ENCODE measurements around the gene HK1. TPM values are rescaled to one million over a fixed set of nuclear protein-coding genes. Genes with fewer than 3 reads are reported as not detected.

The HK1 gene
- total RNA-seq, 1 donor from 2014 or later: 95.0 TPM

DNA sequence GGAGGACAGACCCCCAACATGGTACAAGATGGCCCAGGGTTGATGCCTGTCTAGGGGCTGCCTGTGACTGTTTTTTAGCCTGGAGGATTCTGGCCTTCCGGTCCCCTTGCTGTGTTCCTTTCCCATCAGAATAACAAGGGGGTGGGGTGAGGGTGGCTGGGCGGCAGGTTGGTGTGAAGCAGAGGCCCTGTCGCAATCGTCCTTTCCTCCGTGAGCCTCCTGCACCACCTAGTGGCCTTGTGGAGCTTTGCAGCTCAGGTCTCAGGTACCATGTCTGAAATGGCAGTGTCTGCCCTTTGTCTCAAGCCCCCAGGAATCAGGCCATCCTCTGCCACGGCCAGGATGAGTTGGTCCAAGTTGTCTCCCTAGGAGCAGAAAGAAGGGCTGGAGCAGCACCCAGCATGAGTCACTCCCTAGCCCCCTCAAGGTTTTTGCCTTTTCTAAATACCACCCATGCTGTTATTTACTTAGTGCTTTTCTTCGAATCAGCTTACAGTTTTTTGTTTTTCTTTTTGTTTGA is 114.2 kb downstream of the HK1 start:
- no peaks in the 10 kb centered on the region for H3K27me3 Mint-ChIP-seq (ENCODE audit: low read depth, unreplicated experiment)
- no peaks in the 10 kb centered on the region for H3K9me3 Mint-ChIP-seq (ENCODE audit: unreplicated experiment)
- no peak overlapping the region for H3K27ac ChIP-seq (ENCODE audit: low read depth, low read length)
- H3K36me3 ChIP-seq (ENCODE audit: insufficient read depth, low read length): peaks cover 19% of the 10 kb centered on the region
- TF ChIP-seq EZH2 (IDR thresholded peaks at IDR 0.05; ENCODE audit: insufficient read depth, low read length) (no peak), CTCF (IDR thresholded peaks at IDR 0.05; ENCODE audit: insufficient read depth, low read depth, low read length) (peak; percentile 95)
- no peak overlapping the region for H3K9ac ChIP-seq (ENCODE audit: low read length)
- peaks cover 10% of the 10 kb centered on the region for H3K4me1 ChIP-seq (ENCODE audit: insufficient read depth, low read length)
- no peak overlapping the region for H3K4me3 ChIP-seq (ENCODE audit: insufficient read depth, low read depth, low read length)
- FAIRE-seq (peak; percentile 32), DNase-seq (ENCODE audit: low read depth) (peak; percentile 35)
- H3K4me1 Mint-ChIP-seq (ENCODE audit: low read depth, unreplicated experiment): no peaks in the 10 kb centered on the region
- peaks cover 13% of the 10 kb centered on the region for H4K20me1 ChIP-seq (ENCODE audit: insufficient read depth, low read length)
- H3K9me3 ChIP-seq (ENCODE audit: insufficient read depth, low read depth, low read length): no peaks in the 10 kb centered on the region
- no peaks in the 10 kb centered on the region for H3K27me3 ChIP-seq (ENCODE audit: insufficient read depth, low read length)
- peaks cover 23% of the 10 kb centered on the region for H3K36me3 Mint-ChIP-seq (ENCODE audit: low read depth, unreplicated experiment)
- H3K4me3 Mint-ChIP-seq (ENCODE audit: unreplicated experiment): no peak overlapping the region
- no peak overlapping the region for H3K4me2 ChIP-seq (ENCODE audit: low read length)
- H3K27ac Mint-ChIP-seq (ENCODE audit: unreplicated experiment): no peak overlapping the region
- no peaks in the 10 kb centered on the region for H3K79me2 ChIP-seq (ENCODE audit: insufficient read depth, low read length)
- no peak overlapping the region for H2AFZ ChIP-seq (ENCODE audit: low read depth, low read length)

GRCh38 chr10:69394020-69394419 is 115.7 kb downstream of the HK1 start:
- H3K4me2 ChIP-seq (ENCODE audit: low read length): no peak overlapping the region
- H3K9me3 Mint-ChIP-seq (ENCODE audit: unreplicated experiment): no peaks in the 10 kb centered on the region
- H3K4me3 ChIP-seq (ENCODE audit: insufficient read depth, low read depth, low read length): no peak overlapping the region
- H3K36me3 ChIP-seq (ENCODE audit: insufficient read depth, low read length): peaks cover 16% of the 10 kb centered on the region
- H3K9ac ChIP-seq (ENCODE audit: low read length): no peak overlapping the region
- H3K4me1 ChIP-seq (ENCODE audit: insufficient read depth, low read length): peaks cover 10% of the 10 kb centered on the region
- TF ChIP-seq CTCF (IDR thresholded peaks at IDR 0.05; ENCODE audit: insufficient read depth, low read depth, low read length) (no peak), EZH2 (IDR thresholded peaks at IDR 0.05; ENCODE audit: insufficient read depth, low read length) (no peak)
- H3K36me3 Mint-ChIP-seq (ENCODE audit: low read depth, unreplicated experiment): peaks cover 17% of the 10 kb centered on the region
- peaks cover 9% of the 10 kb centered on the region for H4K20me1 ChIP-seq (ENCODE audit: insufficient read depth, low read length)
- no peak overlapping the region for H3K27ac ChIP-seq (ENCODE audit: low read depth, low read length)
- H3K9me3 ChIP-seq (ENCODE audit: insufficient read depth, low read depth, low read length): no peaks in the 10 kb centered on the region
- no peak overlapping the region for H3K27ac Mint-ChIP-seq (ENCODE audit: unreplicated experiment)
- H3K27me3 ChIP-seq (ENCODE audit: insufficient read depth, low read length): no peaks in the 10 kb centered on the region
- DNase-seq (ENCODE audit: low read depth) (no peak), FAIRE-seq (no peak)
- H2AFZ ChIP-seq (ENCODE audit: low read depth, low read length): no peak overlapping the region
- no peaks in the 10 kb centered on the region for H3K27me3 Mint-ChIP-seq (ENCODE audit: low read depth, unreplicated experiment)
- H3K4me3 Mint-ChIP-seq (ENCODE audit: unreplicated experiment): no peak overlapping the region
- H3K4me1 Mint-ChIP-seq (ENCODE audit: low read depth, unreplicated experiment): no peaks in the 10 kb centered on the region
- H3K79me2 ChIP-seq (ENCODE audit: insufficient read depth, low read length): no peaks in the 10 kb centered on the region

- no peaks in the 10 kb centered on the region for H3K4me1 Mint-ChIP-seq (ENCODE audit: low read depth, unreplicated experiment)
- no peak overlapping the region for H3K4me3 ChIP-seq (ENCODE audit: insufficient read depth, low read depth, low read length)
- TF ChIP-seq CTCF (IDR thresholded peaks at IDR 0.05; ENCODE audit: insufficient read depth, low read depth, low read length) (no peak), EZH2 (IDR thresholded peaks at IDR 0.05; ENCODE audit: insufficient read depth, low read length) (no peak)
- no peaks in the 10 kb centered on the region for H3K9me3 ChIP-seq (ENCODE audit: insufficient read depth, low read depth, low read length)
- no peak overlapping the region for H3K27ac ChIP-seq (ENCODE audit: low read depth, low read length)
- H3K27me3 ChIP-seq (ENCODE audit: insufficient read depth, low read length): no peaks in the 10 kb centered on the region
- no peaks in the 10 kb centered on the region for H3K9me3 Mint-ChIP-seq (ENCODE audit: unreplicated experiment)
- H3K4me1 ChIP-seq (ENCODE audit: insufficient read depth, low read length): no peaks in the 10 kb centered on the region
- no peak for FAIRE-seq
- peaks cover 12% of the 10 kb centered on the region for H3K36me3 ChIP-seq (ENCODE audit: insufficient read depth, low read length)
- H3K36me3 Mint-ChIP-seq (ENCODE audit: low read depth, unreplicated experiment): peaks cover 25% of the 10 kb centered on the region
- no peaks in the 10 kb centered on the region for H3K79me2 ChIP-seq (ENCODE audit: insufficient read depth, low read length)
- no peaks in the 10 kb centered on the region for H3K27me3 Mint-ChIP-seq (ENCODE audit: low read depth, unreplicated experiment)
- no peak overlapping the region for H3K4me2 ChIP-seq (ENCODE audit: low read length)
- H3K27ac Mint-ChIP-seq (ENCODE audit: unreplicated experiment): no peak overlapping the region
- peaks cover 9% of the 10 kb centered on the region for H4K20me1 ChIP-seq (ENCODE audit: insufficient read depth, low read length)
- H3K4me3 Mint-ChIP-seq (ENCODE audit: unreplicated experiment): no peak overlapping the region
- H3K9ac ChIP-seq (ENCODE audit: low read length): no peak overlapping the region
- DNase-seq (ENCODE audit: low read depth): no peak
- no peak overlapping the region for H2AFZ ChIP-seq (ENCODE audit: low read depth, low read length)
These were observed 119.7 kb downstream of the HK1 start for GRCh38 chr10:69397972-69398371.

Measured in astrocyte (in vitro differentiated cells and primary cell).